Natural killer cell treated with Interleukin-12 subunit alpha and Interleukin-12 subunit beta and Interleukin-15 and Interleukin-18, amount 100 ng/mL, for 72 hours (primary cell): ENCODE data around the gene CEP68. TPM values are rescaled to one million over a fixed set of nuclear protein-coding genes. Genes with fewer than 3 reads are reported as not detected.
A peak's percentile ranks its signal among the peaks of the same experiment; 100 is the strongest.
"Not testable (repeated sequence)": the region's sequence is repeated elsewhere in the genome, so short reads cannot be mapped to it uniquely, and the experiment has no call there.

Experiments
- ATAC-seq, 2 donors: fragments of 150-1000 bp; cut with Tn5 transposase in 1 of 2; sonication (Bioruptor Pico), chemical (Tn5 transposase) in 1 of 2; 2 replicates each; pipeline ENCODE4 v1.10.0; 2021
- DNase-seq: peaks from one replicate; pipeline ENCODE4 v3.0.0; 2022; ENCODE audit warnings: low spot score
- H3K27ac Mint-ChIP-seq, 2 donors: 1 replicate in 1 of 2; 2 replicates in 1 of 2; pipeline ENCODE4 v1.8.0; 2022; ENCODE audit warnings: mixed read lengths in 2 of 2, mild to moderate bottlenecking in 1 of 2, moderate library complexity in 1 of 2
- H3K27me3 Mint-ChIP-seq, 2 donors: 1 replicate in 1 of 2; 2 replicates in 1 of 2; pipeline ENCODE4 v1.8.0; 2022; ENCODE audit warnings: mixed read lengths in 2 of 2
- H3K36me3 Mint-ChIP-seq: one replicate; pipeline ENCODE4 v1.8.0; 2022; ENCODE audit warnings: mixed read lengths
- H3K4me1 Mint-ChIP-seq, 2 donors: 1 replicate in 1 of 2; 2 replicates in 1 of 2; pipeline ENCODE4 v1.8.0; 2022; ENCODE audit warnings: low read depth in 2 of 2, mixed read lengths in 2 of 2, mild to moderate bottlenecking in 1 of 2
- H3K4me3 Mint-ChIP-seq: one replicate; pipeline ENCODE4 v1.8.0; 2022; ENCODE audit warnings: mixed read lengths
- H3K9me3 Mint-ChIP-seq: 2 replicates; pipeline ENCODE4 v1.8.0; 2022; ENCODE audit warnings: mixed read lengths
- total RNA-seq, 2 donors: library from RNA; stranded (reverse); gene quantifications; one replicate each; pipeline ENCODE4 v1.2.3, GENCODE V29; 2022

Gene CEP68
- total RNA-seq, 2 donors from 2014 or later, result 2.0 to 2.3 TPM

DNA sequence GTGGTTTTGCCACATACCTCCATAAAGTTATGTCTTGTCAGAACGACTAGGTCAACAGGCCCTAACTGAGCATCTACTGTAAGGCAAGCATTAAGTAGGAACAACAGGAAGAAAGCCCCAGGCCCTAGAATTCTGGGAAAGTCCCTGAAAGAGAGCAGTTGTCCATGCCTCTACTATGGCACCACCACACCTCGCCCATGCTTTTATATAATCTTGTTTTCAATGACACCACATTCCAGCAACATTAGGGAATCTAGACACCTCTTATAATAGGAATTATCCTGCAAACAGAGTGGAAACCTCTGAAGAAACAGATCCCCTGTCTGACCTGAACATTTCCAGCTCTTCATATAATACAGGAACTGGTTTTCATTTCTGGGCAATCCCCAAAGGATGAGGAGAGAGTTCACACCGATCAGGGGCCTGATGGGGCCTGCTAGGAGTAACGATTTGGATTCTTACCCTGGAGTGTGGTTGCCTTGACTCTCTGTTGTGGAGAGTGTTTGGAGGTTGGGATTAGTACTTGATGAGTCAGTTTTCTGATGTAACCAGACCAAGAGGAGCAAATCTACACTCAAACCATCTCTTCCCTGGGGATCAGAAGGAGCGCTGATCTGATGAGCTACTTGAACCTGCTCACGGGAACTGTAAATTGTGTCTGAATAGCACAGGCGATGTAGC lies 31.9 kb upstream of the CEP68 start:
- no peaks in the 10 kb centered on the region for H3K27me3 Mint-ChIP-seq
- DNase-seq (no peak), ATAC-seq (no peak)
- no peaks in the 10 kb centered on the region for H3K9me3 Mint-ChIP-seq
- H3K27ac Mint-ChIP-seq, result no peak overlapping the region
- no peak overlapping the region for H3K4me3 Mint-ChIP-seq
- peaks cover 0 to 4% of the 10 kb centered on the region in 2 donors for H3K4me1 Mint-ChIP-seq
- H3K36me3 Mint-ChIP-seq, result peaks cover 9% of the 10 kb centered on the region

DNA sequence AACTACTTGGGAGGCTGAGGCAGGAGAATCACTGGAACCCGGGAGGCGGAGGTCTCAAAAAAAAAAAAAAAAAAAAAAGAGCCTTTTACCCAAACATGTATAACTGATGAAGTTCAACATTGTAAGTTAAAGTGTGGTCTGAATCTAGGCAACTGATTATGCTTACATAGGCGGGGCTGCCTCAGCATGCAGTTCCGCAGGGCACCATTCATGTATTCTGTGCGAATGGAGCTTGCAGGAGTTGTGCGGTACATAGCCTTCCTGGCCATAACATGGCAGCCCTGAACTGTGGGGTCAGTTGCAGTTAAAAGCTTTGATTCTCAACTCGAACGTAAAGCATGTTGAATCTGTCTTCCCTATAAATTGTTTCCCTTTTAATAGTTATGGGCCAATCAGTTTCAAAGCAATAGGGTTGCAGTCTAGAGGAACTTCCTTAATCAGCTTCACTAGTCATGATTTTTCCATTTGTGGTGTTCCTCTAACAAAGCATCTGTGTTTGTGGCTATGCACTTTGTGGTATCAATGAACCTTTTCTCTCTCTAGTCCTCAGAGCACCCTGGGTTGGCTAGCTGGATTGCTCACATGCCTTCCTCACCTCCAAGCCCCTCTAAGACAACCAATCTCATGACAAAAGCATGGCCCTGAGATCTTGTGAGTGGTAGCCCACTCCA lies 30.6 kb upstream of the CEP68 start:
- ATAC-seq (no peak), DNase-seq (no peak)
- no peaks in the 10 kb centered on the region for H3K9me3 Mint-ChIP-seq
- peaks cover 7% of the 10 kb centered on the region for H3K36me3 Mint-ChIP-seq
- H3K4me3 Mint-ChIP-seq, result no peak overlapping the region
- peaks cover 2 to 3% of the 10 kb centered on the region in 2 donors for H3K4me1 Mint-ChIP-seq
- H3K27me3 Mint-ChIP-seq, result no peaks in the 10 kb centered on the region
- H3K27ac Mint-ChIP-seq, result no peak overlapping the region

DNA sequence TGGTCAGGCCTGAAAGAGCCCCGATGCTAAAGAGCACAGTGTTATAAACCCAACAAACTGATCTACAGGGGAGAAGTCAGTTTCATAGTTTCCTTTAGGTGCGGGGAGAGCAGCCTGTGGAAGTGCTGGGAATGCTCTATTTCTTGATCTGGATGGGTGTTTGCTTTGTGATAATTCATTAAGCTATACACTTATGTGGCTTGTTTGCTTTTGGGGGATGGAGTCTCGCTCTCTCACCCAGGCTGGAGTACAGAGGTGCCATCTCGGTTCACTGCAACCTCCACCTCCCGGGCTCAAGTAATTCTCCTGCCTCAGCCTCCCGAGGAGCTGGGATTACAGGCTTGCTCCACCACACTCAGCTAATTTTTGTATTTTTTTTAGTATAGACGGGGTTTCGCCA lies 30.1 kb upstream of the CEP68 start:
- Mint-ChIP-seq H3K36me3 (peaks cover 7% of the 10 kb centered on the region), H3K27ac (no peak overlapping the region), H3K27me3 (no peaks in the 10 kb centered on the region), H3K4me3 (no peak overlapping the region), H3K4me1 (peaks cover 8% of the 10 kb centered on the region in 2 donors), H3K9me3 (no peaks in the 10 kb centered on the region)
- ATAC-seq (no peak), DNase-seq (no peak)

DNA sequence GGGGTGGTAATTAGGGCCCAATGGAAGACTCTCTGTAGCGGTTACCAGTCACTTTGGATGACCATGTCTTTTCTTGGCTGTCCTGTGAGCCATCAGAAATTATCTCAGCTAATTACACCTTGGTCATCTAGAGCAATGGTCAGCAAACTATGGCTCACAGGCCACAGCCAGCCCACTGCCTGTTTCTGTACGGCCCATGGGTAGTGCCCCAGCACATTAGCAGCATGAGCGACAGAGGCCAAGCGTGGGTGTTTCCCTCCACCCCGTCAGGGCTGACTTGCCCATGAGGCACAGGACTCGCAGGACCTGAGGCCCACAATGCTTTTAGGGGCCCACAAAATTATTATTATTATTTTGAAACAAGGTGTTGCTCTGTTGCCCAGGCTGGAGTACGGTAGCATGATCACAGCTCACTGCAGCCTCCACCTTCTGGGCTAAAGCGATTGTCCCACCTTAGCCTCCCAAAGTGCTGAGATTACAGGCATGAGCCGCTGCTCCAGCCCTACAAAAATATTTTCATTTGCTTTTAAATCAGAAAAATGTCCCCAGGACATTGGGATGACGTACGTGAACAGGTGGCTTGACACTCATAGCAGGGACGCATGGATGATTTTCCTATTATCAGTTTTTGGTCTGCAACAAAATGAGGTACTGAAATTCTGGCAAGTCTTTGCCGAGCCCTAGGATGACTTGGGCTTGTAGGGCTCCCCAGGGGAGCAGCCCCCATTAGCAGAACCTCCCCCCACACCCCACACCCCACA lies 29.3 kb upstream of the CEP68 start:
- Mint-ChIP-seq H3K27ac (no peak overlapping the region), H3K36me3 (peaks cover 3% of the 10 kb centered on the region), H3K4me1 (peaks cover 15% of the 10 kb centered on the region in 2 donors), H3K27me3 (no peaks in the 10 kb centered on the region), H3K4me3 (no peak overlapping the region), H3K9me3 (no peaks in the 10 kb centered on the region)
- ATAC-seq, result no peak
- DNase-seq, result no peak

DNA sequence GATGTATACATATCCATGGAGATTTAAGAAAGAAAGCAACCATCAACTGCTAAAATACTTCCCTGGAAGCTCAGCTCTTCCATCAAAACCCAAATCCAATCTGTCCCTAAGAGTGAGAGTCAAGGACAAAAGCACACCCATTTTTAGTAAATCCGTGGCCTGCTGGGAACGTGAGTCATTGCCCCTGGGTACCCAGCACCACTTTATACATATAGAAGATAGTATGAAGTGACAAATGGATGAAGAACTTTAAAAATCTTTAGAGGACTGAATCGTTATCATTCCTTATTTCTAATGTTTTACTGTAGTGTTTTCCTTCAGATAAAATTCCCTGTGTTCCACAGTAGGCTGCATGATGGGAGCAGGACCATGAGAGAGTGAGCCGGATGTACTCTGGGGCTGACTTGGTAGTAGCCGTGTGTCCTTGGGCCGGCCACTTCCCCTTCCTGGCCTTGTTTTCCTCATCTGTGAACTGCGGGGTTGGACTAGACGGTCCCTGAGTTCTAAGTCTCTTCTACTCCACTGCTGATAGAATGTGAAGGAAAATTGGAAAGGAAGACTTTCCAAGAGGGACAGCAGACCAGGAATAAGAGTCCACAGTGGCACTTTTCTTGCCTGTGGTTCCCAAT lies 28.5 kb upstream of the CEP68 start:
- no peaks in the 10 kb centered on the region for H3K27me3 Mint-ChIP-seq
- DNase-seq (no peak), ATAC-seq (no peak)
- H3K4me3 Mint-ChIP-seq, result no peak overlapping the region
- H3K4me1 Mint-ChIP-seq, result peaks cover 22 to 24% of the 10 kb centered on the region in 2 donors
- H3K27ac Mint-ChIP-seq, result no peak overlapping the region
- H3K36me3 Mint-ChIP-seq, result no peaks in the 10 kb centered on the region
- no peaks in the 10 kb centered on the region for H3K9me3 Mint-ChIP-seq

DNA sequence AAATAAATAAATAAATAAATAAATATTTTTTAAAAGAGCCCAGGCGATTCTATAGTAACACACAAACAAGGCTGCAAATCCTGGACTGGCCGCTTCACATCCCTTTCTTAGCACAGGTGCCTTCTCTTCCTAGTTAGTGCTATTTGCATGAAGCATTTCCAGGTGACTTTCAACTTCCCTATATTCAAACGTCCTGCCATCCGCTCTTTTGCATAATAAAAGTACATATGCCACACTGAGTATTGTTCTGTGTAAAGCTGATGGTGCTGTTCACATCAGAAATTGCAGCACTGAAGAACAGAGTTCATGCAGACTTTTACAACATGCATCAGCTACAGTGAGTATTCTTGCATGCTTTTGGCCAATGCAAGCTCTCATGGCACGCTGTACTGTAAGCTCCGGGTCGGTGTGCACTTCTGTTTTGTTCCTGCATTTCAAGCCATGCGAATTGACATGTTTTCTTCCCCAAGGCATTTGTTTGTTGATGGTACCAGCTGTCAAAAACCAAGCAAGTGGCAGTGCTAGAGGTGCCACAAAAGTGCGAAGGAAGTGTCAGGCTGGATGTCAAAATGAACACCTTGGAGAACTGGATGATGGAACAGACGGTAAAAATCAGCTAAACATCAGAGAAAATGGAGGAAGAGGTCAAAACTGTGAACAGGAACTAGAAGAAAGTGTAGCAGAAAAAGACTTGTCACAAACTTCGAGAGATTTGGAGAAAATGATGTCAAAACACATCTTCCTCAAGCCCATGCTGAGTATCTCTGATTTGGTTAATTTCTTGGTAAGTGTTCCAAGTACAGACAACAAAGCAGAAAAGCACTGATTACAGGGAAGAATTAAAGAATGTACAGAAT lies 25.5 kb upstream of the CEP68 start:
- H3K36me3 Mint-ChIP-seq, result no peaks in the 10 kb centered on the region

DNA sequence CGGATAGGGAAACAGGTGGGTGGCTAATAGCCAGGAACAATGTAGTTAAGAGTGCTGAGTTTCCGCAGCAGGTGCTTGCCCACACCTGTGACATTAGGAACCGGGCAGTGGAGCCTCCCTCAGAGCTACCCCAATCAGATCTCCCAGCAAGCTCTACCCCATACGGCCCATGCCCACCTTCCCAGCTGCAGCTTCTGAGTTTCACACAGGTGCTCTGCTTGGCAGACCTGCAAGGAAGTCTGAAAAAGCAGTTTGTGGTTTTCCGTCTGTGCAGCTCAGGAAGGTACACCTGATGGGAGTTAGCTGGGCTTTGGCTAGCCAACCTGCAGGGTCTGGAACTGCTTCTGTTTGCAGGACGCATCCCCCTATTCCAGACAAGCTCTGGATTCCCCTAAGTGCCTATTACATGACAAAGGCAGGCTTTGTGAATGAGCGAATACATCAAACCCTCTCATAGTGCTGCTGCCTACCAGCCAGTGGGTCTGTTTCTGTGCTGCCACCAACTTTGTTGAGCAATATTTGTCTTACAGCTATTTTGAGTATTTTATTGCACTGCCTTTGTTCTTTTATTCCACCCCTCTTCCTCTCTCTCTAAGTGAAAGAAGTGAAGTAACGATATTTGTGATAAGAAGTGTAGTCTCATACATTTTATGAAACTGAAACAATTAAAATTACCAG lies 24.7 kb upstream of the CEP68 start:
- Mint-ChIP-seq H3K36me3 (no peaks in the 10 kb centered on the region), H3K9me3 (no peaks in the 10 kb centered on the region), H3K27me3 (no peaks in the 10 kb centered on the region), H3K4me3 (peak overlapping the region; percentile 55), H3K4me1 (peaks cover 20 to 22% of the 10 kb centered on the region in 2 donors), H3K27ac (peak overlapping the region; percentile 73 to 75)
- DNase-seq (no peak), ATAC-seq (peak in 1 of 2 donors; percentile 33)

More for the DNA sequence above, 25.5 kb upstream of the CEP68 start:
- H3K27me3 Mint-ChIP-seq, result no peaks in the 10 kb centered on the region
- no peaks in the 10 kb centered on the region for H3K9me3 Mint-ChIP-seq
- H3K4me3 Mint-ChIP-seq, result no peak overlapping the region
- no peak overlapping the region for H3K27ac Mint-ChIP-seq
- DNase-seq (no peak), ATAC-seq (no peak)
- H3K4me1 Mint-ChIP-seq, result peaks cover 22 to 24% of the 10 kb centered on the region in 2 donors

DNA sequence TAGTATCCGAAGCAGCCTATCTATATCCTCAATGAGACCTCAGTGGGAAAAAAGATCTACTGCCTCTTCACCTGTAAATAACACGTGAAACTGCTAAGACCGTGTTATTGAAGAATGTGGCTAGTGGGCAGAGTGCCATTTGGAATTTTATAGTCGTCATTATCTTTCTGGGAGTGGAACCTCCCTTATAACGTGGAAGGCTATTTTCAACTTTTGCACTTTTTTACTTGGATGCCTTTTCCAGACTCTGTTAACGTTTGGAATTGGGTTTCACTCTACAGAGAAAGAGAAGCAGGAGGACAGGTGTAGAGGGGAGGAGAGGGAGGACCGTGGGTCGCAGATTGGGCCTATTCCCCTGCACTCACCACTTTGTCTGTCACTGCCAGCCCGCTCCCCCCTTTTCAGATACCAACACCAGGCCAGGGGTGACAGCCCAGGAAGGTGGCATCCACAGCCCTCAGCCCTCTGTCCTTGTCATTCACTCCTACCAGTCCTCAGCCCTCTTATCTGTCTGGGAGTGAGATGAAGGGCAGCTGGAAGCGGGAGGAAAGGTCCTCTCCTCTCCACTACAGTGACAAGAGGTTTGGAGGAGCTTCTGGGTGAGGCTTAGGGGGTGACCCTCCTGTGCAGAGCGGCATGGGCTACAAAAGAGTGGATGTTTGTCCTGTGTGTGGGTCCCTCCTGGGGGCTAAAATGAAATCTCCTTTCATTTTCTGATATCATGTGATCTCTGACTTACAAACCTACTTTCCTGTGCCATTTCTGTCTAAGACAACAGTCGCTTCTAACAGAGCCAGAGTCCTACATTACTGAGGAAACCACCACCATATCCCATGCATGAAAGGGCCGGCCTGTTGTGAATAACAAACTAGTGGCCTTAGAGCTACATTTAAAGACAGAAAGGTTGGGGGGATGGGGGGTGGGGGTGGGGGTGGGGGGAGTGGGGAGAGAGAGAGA lies 23.9 kb upstream of the CEP68 start:
- no peaks in the 10 kb centered on the region for H3K36me3 Mint-ChIP-seq
- DNase-seq (no peak), ATAC-seq (peak; percentile 68 to 75)
- H3K9me3 Mint-ChIP-seq, result no peaks in the 10 kb centered on the region
- H3K4me1 Mint-ChIP-seq, result peaks cover 20 to 22% of the 10 kb centered on the region in 2 donors
- peak overlapping the region; percentile 55 for H3K4me3 Mint-ChIP-seq
- H3K27ac Mint-ChIP-seq, result peak overlapping the region; percentile 73 to 75
- H3K27me3 Mint-ChIP-seq, result no peaks in the 10 kb centered on the region

DNA sequence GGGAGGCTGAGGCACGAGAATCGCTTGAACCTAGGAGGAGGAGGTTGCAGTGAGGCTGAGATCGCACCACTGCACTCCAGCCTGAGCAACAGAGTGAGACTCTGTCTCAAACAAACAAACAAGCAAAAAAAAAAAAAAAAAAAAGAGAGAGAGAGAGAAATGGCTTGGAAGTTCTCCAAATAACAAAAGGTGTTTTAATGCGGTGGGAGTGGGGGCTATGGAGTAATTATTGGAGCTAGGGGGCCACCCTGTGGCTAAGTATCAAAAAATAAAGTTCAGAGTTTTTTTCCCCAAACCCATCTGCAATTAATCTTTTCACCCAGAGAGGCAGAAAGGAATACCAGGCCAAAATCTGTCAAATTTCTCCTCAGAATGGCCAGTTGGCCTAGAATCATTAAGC lies 23.0 kb upstream of the CEP68 start:
- no peaks in the 10 kb centered on the region for H3K27me3 Mint-ChIP-seq
- H3K4me3 Mint-ChIP-seq, result no peak overlapping the region
- H3K9me3 Mint-ChIP-seq, result no peaks in the 10 kb centered on the region
- H3K27ac Mint-ChIP-seq, result no peak overlapping the region
- H3K36me3 Mint-ChIP-seq, result no peaks in the 10 kb centered on the region
- peaks cover 20 to 22% of the 10 kb centered on the region in 2 donors for H3K4me1 Mint-ChIP-seq
- ATAC-seq (no peak), DNase-seq (no peak)

DNA sequence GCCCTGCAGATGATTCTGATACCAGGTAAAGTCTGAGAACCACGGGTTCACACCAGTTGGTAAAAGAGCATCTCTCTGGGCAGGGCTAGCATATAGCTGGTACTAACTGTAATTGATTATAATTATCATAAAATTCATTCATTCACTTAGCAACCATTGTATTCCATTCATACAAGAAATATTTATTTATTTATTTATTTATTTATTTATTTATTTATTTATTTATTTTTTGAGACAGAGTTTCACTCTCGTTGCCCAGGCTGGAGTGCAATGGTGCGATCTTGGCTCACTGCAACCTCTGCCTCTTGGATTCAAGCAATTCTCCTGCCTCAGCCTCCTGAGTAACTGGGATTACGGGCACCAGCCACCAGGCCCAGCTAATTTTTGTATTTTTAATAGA lies 22.5 kb upstream of the CEP68 start:
- not testable (repeated sequence) for H3K36me3 Mint-ChIP-seq, DNase-seq, H3K9me3 Mint-ChIP-seq, H3K27ac Mint-ChIP-seq, ATAC-seq, H3K4me3 Mint-ChIP-seq, H3K27me3 Mint-ChIP-seq
- H3K4me1 Mint-ChIP-seq, result peaks cover 20 to 22% of the 10 kb centered on the region in 2 donors

DNA sequence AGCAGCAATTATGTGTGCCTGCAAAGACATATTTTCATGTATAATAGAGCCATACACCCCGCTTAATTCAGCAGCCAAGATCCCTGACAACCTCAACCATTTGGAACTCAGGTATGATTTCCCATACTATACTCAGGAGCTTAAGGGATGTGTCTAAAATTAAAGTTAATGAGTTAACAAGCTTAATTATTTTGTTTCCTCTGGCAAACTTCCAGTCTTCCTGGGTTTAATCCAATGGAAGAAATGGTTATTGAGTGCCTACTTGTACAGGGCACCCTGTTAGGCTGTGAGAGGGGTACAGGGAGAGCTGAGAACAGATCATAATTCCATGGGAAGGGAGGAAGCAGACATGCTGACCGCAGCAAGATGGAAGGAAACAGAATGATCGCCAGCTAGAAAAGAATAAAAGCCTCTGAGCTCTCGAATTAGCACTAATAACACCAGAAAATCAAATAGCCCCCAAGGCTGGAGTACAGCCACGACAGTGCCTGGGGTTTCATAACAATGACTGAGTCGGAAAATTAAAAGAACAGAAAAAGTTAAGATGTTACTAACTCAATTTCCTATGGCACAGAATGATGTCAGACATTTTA lies 20.8 kb upstream of the CEP68 start:
- Mint-ChIP-seq H3K36me3 (no peaks in the 10 kb centered on the region), H3K4me3 (no peak overlapping the region), H3K9me3 (no peaks in the 10 kb centered on the region), H3K27me3 (no peaks in the 10 kb centered on the region), H3K27ac (no peak overlapping the region), H3K4me1 (peaks cover 27 to 28% of the 10 kb centered on the region in 2 donors)
- no peak for DNase-seq
- ATAC-seq, result no peak
